ENCODE results near the gene PIP5KL1.

Gene PIP5KL1

DNA sequence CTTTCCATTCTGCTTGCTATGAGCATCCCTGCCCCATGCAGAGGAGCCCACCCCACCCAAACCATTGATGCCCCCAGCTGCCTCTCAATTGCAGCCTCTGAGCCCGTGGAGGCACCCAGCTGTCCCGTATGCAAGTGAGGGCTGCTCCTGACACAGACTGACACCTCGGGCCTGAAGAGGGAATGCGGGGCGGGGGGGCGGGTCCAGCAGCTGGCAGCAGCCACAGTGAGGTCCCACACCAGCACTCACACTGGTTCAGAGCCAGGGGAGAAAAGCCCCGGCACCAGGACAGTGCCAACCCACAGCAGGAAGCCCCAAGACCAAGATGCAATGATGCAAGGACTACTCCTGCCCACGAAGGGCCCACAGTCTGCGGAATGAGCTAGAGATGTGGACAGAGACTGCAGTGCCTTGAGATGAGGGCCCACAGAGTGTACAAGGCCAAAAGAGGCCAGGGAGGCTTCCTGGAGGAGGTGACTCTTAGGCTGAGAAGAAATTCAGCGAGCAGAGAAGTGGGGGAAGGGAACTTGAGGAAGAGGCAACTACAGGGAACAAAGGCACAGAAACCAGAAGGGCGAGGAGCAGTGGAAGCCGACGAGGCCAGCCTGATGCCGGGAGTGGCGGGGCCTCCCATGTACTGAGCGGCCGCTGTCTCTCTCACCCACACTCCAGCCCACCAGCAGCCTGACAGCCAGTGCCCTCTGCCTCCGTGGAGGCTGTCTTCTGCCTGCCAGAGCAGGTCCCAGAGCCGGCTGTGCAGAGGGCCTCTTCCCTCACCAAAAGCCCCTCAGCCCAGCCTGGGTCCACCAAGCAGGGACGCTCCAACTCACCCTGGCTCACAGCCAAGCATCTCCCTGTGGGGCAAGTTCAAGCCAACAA is 41.0 kb upstream of the PIP5KL1 start:
- Histone ChIP-seq H3K79me2 (ENCODE audit: insufficient read depth, low read depth) (peaks cover 73% of the 10 kb centered on the region), H3K4me2 (peak overlapping the region; percentile 88), H3K4me1 (ENCODE audit: low read depth, poor library complexity, severe bottlenecking) (peaks cover 93% of the 10 kb centered on the region), H3K27me3 (ENCODE audit: insufficient read depth, low read depth) (no peaks in the 10 kb centered on the region), H3K9ac (peak overlapping the region; percentile 44; the same call in 1 of the 2 replicates), H4K20me1 (ENCODE audit: insufficient read depth) (no peaks in the 10 kb centered on the region), H3K27ac (peak overlapping the region; percentile 82), H3K4me3 (IDR thresholded peaks at IDR 0.05; ENCODE audit: insufficient read depth, low read depth, low read length) (no peak overlapping the region), H3K36me3 (ENCODE audit: insufficient read depth) (no peaks in the 10 kb centered on the region), H2AFZ (ENCODE audit: low read depth) (no peak overlapping the region)
- TF ChIP-seq, protein P1, sequence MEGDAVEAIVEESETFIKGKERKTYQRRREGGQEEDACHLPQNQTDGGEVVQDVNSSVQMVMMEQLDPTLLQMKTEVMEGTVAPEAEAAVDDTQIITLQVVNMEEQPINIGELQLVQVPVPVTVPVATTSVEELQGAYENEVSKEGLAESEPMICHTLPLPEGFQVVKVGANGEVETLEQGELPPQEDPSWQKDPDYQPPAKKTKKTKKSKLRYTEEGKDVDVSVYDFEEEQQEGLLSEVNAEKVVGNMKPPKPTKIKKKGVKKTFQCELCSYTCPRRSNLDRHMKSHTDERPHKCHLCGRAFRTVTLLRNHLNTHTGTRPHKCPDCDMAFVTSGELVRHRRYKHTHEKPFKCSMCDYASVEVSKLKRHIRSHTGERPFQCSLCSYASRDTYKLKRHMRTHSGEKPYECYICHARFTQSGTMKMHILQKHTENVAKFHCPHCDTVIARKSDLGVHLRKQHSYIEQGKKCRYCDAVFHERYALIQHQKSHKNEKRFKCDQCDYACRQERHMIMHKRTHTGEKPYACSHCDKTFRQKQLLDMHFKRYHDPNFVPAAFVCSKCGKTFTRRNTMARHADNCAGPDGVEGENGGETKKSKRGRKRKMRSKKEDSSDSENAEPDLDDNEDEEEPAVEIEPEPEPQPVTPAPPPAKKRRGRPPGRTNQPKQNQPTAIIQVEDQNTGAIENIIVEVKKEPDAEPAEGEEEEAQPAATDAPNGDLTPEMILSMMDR (conservative IDR thresholded peaks at IDR 0.05; ENCODE audit: low read depth, low read length) = no peak

DNA sequence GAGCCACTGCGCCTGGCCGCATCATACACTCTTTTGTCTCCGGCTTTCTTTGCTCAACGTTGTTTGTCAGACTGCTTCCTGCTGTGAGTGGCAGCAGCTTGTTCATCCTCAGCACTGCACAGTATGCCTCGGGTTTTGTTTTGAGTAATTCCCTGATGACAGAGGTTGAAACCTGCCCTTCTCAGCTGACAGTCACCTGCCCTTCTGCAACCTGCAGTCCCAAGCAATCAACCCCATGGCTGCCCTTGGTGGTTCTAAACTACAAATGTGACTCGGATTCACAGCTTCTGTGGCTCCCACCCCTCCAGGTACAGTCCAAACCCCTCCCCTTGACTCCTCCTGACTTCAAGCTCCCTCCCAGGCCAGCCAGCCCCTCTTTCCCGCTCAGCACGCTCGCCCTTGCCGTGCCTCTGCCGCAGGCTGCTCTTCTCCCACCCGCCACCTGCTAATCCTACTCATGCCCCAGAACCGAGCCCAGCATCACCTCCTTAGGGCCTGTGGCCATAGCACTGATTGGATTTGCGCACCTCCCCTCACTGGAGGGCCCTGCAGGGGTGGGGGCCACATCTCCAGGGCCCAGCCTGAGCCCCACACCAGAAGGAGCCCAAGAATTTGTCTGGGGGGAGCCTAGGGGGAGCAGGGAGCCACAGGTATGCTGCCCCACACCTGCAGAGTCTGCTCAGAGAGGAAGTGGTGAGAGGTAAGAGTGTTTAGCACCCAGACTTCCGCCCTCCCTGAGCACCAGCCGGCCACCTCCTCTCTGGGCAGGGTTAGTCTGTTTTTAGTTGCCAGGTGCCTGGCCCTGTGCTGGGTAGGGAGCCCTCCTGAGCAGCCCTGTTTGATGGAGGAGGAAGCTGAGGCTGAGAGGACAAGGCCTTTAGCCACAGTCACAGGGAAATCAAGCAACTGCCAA is 40.1 kb upstream of the PIP5KL1 start:
- TF ChIP-seq, protein P1 (conservative IDR thresholded peaks at IDR 0.05; ENCODE audit: low read depth, low read length) = no peak

DNA sequence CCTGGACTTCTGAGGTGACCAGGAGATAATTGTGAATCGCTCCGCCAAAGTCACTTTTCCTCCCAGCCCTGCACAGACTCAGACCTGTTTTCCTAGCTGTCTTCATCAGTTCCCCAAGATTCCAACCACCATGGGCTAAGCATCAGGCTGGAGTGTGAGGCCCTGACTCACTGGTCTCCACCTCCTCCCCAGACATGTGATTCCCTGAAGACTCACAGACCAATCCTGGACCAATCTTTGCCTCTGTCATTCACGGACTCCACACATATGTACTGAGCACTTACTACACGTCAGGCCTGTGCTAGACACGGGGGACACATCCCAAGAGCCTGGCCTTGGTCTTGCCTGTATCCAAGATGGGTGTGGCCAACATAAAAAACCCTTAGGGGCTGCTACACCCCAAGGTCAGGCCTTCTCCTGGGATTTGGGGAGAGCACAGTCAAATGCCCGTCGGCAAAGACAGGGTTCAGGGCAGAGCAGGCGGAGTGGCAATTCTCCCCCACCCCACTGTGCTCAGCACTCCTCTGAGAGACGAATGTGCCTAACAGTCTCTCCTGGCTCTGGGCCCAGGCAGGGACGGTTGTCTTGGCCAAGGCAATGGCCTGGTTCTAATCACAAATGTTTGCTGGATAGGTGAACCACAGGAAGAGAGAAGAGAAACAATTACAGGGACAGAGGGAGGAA is 38.3 kb upstream of the PIP5KL1 start:
- H3K4me2 ChIP-seq = peak overlapping the region; percentile 88; the same call in 1 of the 2 replicates
- no peak overlapping the region for H2AFZ ChIP-seq (ENCODE audit: low read depth)
- TF ChIP-seq, protein P1 (conservative IDR thresholded peaks at IDR 0.05; ENCODE audit: low read depth, low read length) = no peak
- H4K20me1 ChIP-seq (ENCODE audit: insufficient read depth) = no peaks in the 10 kb centered on the region
- H3K4me1 ChIP-seq (ENCODE audit: low read depth, poor library complexity, severe bottlenecking) = peaks cover 75% of the 10 kb centered on the region
- H3K36me3 ChIP-seq (ENCODE audit: insufficient read depth) = no peaks in the 10 kb centered on the region
- no peaks in the 10 kb centered on the region for H3K27me3 ChIP-seq (ENCODE audit: insufficient read depth, low read depth)
- no peak overlapping the region for H3K4me3 ChIP-seq (IDR thresholded peaks at IDR 0.05; ENCODE audit: insufficient read depth, low read depth, low read length)
- peaks cover 47% of the 10 kb centered on the region for H3K79me2 ChIP-seq (ENCODE audit: insufficient read depth, low read depth)
- H3K9ac ChIP-seq = no peak overlapping the region
- H3K27ac ChIP-seq = peak overlapping the region; percentile 82; the same call in 1 of the 2 replicates

More for the DNA sequence above, 40.1 kb upstream of the PIP5KL1 start:
- no peaks in the 10 kb centered on the region for H4K20me1 ChIP-seq (ENCODE audit: insufficient read depth)
- H3K27ac ChIP-seq = peak overlapping the region; percentile 82
- H3K4me1 ChIP-seq (ENCODE audit: low read depth, poor library complexity, severe bottlenecking) = peaks cover 87% of the 10 kb centered on the region
- no peaks in the 10 kb centered on the region for H3K27me3 ChIP-seq (ENCODE audit: insufficient read depth, low read depth)
- H3K79me2 ChIP-seq (ENCODE audit: insufficient read depth, low read depth) = peaks cover 65% of the 10 kb centered on the region
- H3K4me3 ChIP-seq (IDR thresholded peaks at IDR 0.05; ENCODE audit: insufficient read depth, low read depth, low read length) = no peak overlapping the region
- no peaks in the 10 kb centered on the region for H3K36me3 ChIP-seq (ENCODE audit: insufficient read depth)
- peak overlapping the region; percentile 88 for H3K4me2 ChIP-seq
- peak overlapping the region; percentile 44; the same call in 1 of the 2 replicates for H3K9ac ChIP-seq
- no peak overlapping the region for H2AFZ ChIP-seq (ENCODE audit: low read depth)

DNA sequence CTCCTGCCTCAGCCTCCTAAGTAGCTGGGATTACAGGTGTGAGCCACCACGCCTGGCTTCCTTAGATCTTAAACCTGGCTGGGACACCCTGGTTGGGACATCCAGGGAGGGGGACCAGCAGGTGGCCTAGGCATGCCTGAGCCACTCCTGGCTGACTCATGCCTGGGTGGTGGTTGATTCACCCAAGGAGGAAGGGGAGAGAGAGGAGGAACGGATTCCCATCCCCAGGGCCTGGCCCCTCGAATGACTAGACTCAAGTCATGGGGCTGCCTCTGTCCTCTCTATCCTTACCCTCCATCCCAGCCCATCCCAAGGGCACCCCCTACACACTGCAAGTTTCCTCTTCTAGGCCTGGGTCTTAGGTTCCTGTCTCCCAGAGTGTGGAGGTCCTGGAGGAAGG is 37.5 kb upstream of the PIP5KL1 start:
- Histone ChIP-seq H2AFZ (ENCODE audit: low read depth) (no peak overlapping the region), H4K20me1 (ENCODE audit: insufficient read depth) (no peaks in the 10 kb centered on the region), H3K79me2 (ENCODE audit: insufficient read depth, low read depth) (peaks cover 39% of the 10 kb centered on the region), H3K4me3 (IDR thresholded peaks at IDR 0.05; ENCODE audit: insufficient read depth, low read depth, low read length) (no peak overlapping the region), H3K4me1 (ENCODE audit: low read depth, poor library complexity, severe bottlenecking) (peaks cover 67% of the 10 kb centered on the region), H3K9ac (no peak overlapping the region), H3K27ac (no peak overlapping the region), H3K36me3 (ENCODE audit: insufficient read depth) (no peaks in the 10 kb centered on the region), H3K4me2 (no peak overlapping the region), H3K27me3 (ENCODE audit: insufficient read depth, low read depth) (no peaks in the 10 kb centered on the region)
- TF ChIP-seq, protein P1 (conservative IDR thresholded peaks at IDR 0.05; ENCODE audit: low read depth, low read length) = no peak
